T47D (cell line): ENCODE data around the gene ENPP6.
"Not testable (repeated sequence)": the region's sequence is repeated elsewhere in the genome, so short reads cannot be mapped to it uniquely, and the experiment has no call there.

Experiments used
- DNase-seq, 2 experiments: peaks; one replicate each; pipeline versions ENCODE4 v3.0.0 to v3.0.0-alpha.2; 2011 to 2012; ENCODE audit warnings: low read depth in 1 of 2, low spot score in 1 of 2
- JUND ChIP-seq: IDR thresholded peaks from 2 replicates; pipeline ENCODE4 v1.6.1; 2012; ENCODE audit warnings: low read depth
- in situ Hi-C: cut with HindIII; loops from 2 replicates; pipeline ENCODE4 v1.10.0; 2016; ENCODE audit warnings: low sequenced_read_pairs, low pct_unique_long_range_greater_than_20kb

ENPP6 gene

GRCh38 chr4:184147858-184148737 is 69.6 kb downstream of the ENPP6 start:
- in situ Hi-C loops, result no loop called here
- DNase-seq, result no peak
- no peak for TF ChIP-seq JUND

GRCh38 chr4:184146951-184147350 is 70.7 kb downstream of the ENPP6 start:
- no peak for DNase-seq
- TF ChIP-seq JUND, result no peak
- in situ Hi-C loops, result no loop called here

GRCh38 chr4:184145596-184145995 is 72.1 kb downstream of the ENPP6 start:
- no peak for DNase-seq
- in situ Hi-C loops, result no loop called here
- no peak for TF ChIP-seq JUND

- TF ChIP-seq JUND, result no peak
- no peak for DNase-seq
- in situ Hi-C loops, result no loop called here
Measured at GRCh38 chr4:184143770-184144564, 73.7 kb downstream of the ENPP6 start.

- TF ChIP-seq JUND, result no peak
- DNase-seq, result no peak
- in situ Hi-C loops, result no loop called here
Measured at GRCh38 chr4:184142121-184143000, 75.3 kb downstream of the ENPP6 start.

- in situ Hi-C loops, DNase-seq: not testable (repeated sequence)
Measured at GRCh38 chr4:184140901-184141300, 76.8 kb downstream of the ENPP6 start.

- no peak for DNase-seq
- in situ Hi-C loops, result no loop called here
- no peak for TF ChIP-seq JUND
Measured at GRCh38 chr4:184136525-184136924, 81.1 kb downstream of the ENPP6 start.

- in situ Hi-C loops, result no loop called here
- TF ChIP-seq JUND, result no peak
- no peak for DNase-seq
Measured at GRCh38 chr4:184126800-184127199, 90.9 kb downstream of the ENPP6 start.

- TF ChIP-seq JUND, result no peak
Measured at GRCh38 chr4:184122631-184123408, 94.9 kb downstream of the ENPP6 start.

GRCh38 chr4:184120549-184121127 is 97.0 kb downstream of the ENPP6 start:
- no peak for TF ChIP-seq JUND
- no peak for DNase-seq
- in situ Hi-C loops, result no loop called here

More at GRCh38 chr4:184122631-184123408, 94.9 kb downstream of the ENPP6 start:
- in situ Hi-C loops, result no loop called here
- DNase-seq, result no peak

- no peak for DNase-seq
- no peak for TF ChIP-seq JUND
- in situ Hi-C loops, result no loop called here
Measured at GRCh38 chr4:184117662-184118199, 99.9 kb downstream of the ENPP6 start.
